ENCODE measurements around the gene PEX3. TPM values are rescaled to one million over a fixed set of nuclear protein-coding genes. Genes with fewer than 3 reads are reported as not detected.

PEX3 gene
- total and polyA plus RNA-seq, 4 donors, result 7.4 to 31.0 (median 12.5) TPM

DNA sequence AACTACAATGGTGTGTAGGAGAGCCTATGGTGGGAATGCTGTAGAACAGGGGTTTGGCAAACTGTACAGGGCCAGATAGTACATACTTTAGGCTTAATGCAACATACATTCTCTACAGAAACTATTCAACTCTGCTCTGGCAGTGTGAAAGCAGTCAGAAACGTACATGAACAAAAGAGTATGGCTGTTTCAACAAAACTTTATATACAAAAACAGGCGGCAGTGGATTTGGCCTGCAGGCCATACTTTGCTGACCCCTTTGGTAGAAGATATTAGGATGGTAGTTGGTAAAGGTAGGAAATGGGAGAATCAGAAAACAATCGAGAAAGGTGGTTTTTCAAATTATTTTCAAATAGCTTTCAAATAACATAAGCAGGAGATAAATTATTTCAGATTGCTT, 36.1 kb downstream of the PEX3 start:
- DNase-seq, result no peak
- 94% methylated on average over 3 of the region's 3 CpGs for WGBS, 2 donors
- H3K9me3 ChIP-seq (ENCODE audit: control insufficient read depth in 4 of 4, insufficient read depth in 3 of 4, low read length in 3 of 4), result no peaks in the 10 kb centered on the region
- TF ChIP-seq, protein P1, sequence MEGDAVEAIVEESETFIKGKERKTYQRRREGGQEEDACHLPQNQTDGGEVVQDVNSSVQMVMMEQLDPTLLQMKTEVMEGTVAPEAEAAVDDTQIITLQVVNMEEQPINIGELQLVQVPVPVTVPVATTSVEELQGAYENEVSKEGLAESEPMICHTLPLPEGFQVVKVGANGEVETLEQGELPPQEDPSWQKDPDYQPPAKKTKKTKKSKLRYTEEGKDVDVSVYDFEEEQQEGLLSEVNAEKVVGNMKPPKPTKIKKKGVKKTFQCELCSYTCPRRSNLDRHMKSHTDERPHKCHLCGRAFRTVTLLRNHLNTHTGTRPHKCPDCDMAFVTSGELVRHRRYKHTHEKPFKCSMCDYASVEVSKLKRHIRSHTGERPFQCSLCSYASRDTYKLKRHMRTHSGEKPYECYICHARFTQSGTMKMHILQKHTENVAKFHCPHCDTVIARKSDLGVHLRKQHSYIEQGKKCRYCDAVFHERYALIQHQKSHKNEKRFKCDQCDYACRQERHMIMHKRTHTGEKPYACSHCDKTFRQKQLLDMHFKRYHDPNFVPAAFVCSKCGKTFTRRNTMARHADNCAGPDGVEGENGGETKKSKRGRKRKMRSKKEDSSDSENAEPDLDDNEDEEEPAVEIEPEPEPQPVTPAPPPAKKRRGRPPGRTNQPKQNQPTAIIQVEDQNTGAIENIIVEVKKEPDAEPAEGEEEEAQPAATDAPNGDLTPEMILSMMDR (IDR thresholded peaks at IDR 0.05; ENCODE audit: control extremely low read depth, extremely low read depth), result no peak
- no peak overlapping the region for H3K27ac ChIP-seq (ENCODE audit: low read depth in 1 of 2, low read length in 1 of 2)
- no peaks in the 10 kb centered on the region for H3K4me1 ChIP-seq (ENCODE audit: control insufficient read depth in 5 of 5, insufficient read depth in 5 of 5, low read length in 5 of 5)
- H3K27me3 ChIP-seq (ENCODE audit: control insufficient read depth in 3 of 3, insufficient read depth in 3 of 3, low read length in 2 of 3), result no peaks in the 10 kb centered on the region
- ATAC-seq (ENCODE audit: insufficient read depth, low FRiP score), result no peak
- no peak overlapping the region for H3K9ac ChIP-seq (ENCODE audit: insufficient read depth in 1 of 2, low read length in 2 of 2)
- H3K36me3 ChIP-seq (ENCODE audit: control insufficient read depth in 4 of 4, insufficient read depth in 4 of 4, low read length in 4 of 4), result peaks cover 0 to 3% (median 0%) of the 10 kb centered on the region in 4 donors
- H3K4me3 ChIP-seq, result no peak overlapping the region

DNA sequence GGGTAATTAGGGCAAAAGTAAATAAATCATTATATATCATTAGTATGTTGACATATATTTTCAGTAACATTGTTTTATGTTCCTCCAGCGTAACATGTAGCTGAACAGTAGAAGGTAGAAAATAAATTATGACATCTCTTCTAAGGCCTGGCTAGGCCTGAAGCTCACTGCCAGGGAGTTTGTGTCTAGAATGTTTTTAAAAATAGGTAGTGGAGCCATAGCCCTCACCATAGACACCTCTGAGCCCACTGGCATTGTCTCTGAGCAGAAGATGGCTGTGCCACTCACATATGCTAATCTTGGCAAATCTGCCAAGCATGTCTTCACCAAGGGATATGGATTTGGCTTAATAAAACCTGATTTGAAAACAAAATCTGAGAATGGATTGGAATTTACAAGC, 39.6 kb downstream of the PEX3 start:
- DNase-seq (no peak), ATAC-seq (ENCODE audit: insufficient read depth, low FRiP score) (no peak)
- Histone ChIP-seq H3K36me3 (ENCODE audit: control insufficient read depth in 4 of 4, insufficient read depth in 4 of 4, low read length in 4 of 4) (peaks cover 1 to 6% (median 4%) of the 10 kb centered on the region in 4 donors), H3K4me1 (ENCODE audit: control insufficient read depth in 5 of 5, insufficient read depth in 5 of 5, low read length in 5 of 5) (no peaks in the 10 kb centered on the region), H3K27me3 (ENCODE audit: control insufficient read depth in 3 of 3, insufficient read depth in 3 of 3, low read length in 2 of 3) (no peaks in the 10 kb centered on the region), H3K9me3 (ENCODE audit: control insufficient read depth in 4 of 4, insufficient read depth in 3 of 4, low read length in 3 of 4) (no peaks in the 10 kb centered on the region), H3K27ac (ENCODE audit: low read depth in 1 of 2, low read length in 1 of 2) (no peak overlapping the region), H3K4me3 (no peak overlapping the region), H3K9ac (ENCODE audit: insufficient read depth in 1 of 2, low read length in 2 of 2) (no peak overlapping the region)
- 97 to 99% methylated on average over 1 of the region's 1 CpG for whole genome bisulfite sequencing, 2 donors
- TF ChIP-seq, protein P1 (IDR thresholded peaks at IDR 0.05; ENCODE audit: control extremely low read depth, extremely low read depth), result no peak

DNA sequence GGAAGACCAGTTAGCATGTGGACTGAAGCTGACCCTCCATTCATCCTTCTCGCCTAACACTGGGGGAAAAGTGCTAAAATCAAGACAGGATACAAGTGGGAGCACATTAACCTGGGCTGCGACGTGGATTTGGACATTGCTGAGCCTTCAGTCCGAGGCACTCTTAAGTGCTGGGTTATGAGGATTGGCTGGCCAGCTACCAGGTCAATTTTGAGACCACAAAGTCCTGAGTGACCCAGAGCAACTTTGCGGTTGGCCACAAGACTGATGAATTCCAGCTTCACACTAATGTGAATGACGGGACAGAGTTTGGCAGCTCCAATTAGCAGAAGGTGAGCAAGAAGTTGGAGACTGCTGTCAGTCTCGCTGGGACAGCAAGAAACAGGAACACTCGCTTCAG, 40.2 kb downstream of the PEX3 start:
- Histone ChIP-seq H3K36me3 (ENCODE audit: control insufficient read depth in 4 of 4, insufficient read depth in 4 of 4, low read length in 4 of 4) (peaks cover 2 to 11% (median 6%) of the 10 kb centered on the region in 4 donors), H3K9ac (ENCODE audit: insufficient read depth in 1 of 2, low read length in 2 of 2) (no peak overlapping the region), H3K9me3 (ENCODE audit: control insufficient read depth in 4 of 4, insufficient read depth in 3 of 4, low read length in 3 of 4) (no peaks in the 10 kb centered on the region), H3K4me1 (ENCODE audit: control insufficient read depth in 5 of 5, insufficient read depth in 5 of 5, low read length in 5 of 5) (no peaks in the 10 kb centered on the region), H3K27me3 (ENCODE audit: control insufficient read depth in 3 of 3, insufficient read depth in 3 of 3, low read length in 2 of 3) (no peaks in the 10 kb centered on the region), H3K27ac (ENCODE audit: low read depth in 1 of 2, low read length in 1 of 2) (no peak overlapping the region), H3K4me3 (no peak overlapping the region)
- ATAC-seq (ENCODE audit: insufficient read depth, low FRiP score) (no peak), DNase-seq (no peak)
- TF ChIP-seq, protein P1 (IDR thresholded peaks at IDR 0.05; ENCODE audit: control extremely low read depth, extremely low read depth), result no peak
- 96% methylated on average over 8 of the region's 8 CpGs for WGBS, 2 donors

DNA sequence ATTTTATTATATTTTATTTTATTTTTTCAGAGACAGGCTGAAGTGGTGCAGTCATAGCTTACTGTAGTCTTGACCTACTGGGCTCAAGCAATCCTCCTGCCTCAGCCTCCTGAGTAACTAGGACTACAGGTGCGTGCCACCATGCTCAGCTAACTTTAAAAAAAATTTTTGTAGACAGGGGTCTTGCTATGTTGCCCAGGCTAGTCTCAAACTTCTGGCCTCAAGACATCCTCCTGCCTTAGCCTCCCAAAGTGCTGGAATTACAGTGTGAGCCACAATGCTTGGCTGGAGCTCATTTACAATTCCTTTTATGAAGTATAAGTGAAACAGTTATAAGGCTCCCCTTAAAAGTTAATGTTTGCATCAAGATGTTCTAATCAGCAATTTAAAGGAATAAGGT, 46.4 kb downstream of the PEX3 start:
- WGBS, 2 donors, result 100% methylated on average over 1 of the region's 1 CpG

More for the DNA sequence above, 46.4 kb downstream of the PEX3 start:
- Histone ChIP-seq H3K36me3 (ENCODE audit: control insufficient read depth in 4 of 4, insufficient read depth in 4 of 4, low read length in 4 of 4) (peaks cover 10 to 40% (median 20%) of the 10 kb centered on the region in 4 donors), H3K9me3 (ENCODE audit: control insufficient read depth in 4 of 4, insufficient read depth in 3 of 4, low read length in 3 of 4) (no peaks in the 10 kb centered on the region), H3K9ac (ENCODE audit: insufficient read depth in 1 of 2, low read length in 2 of 2) (no peak overlapping the region), H3K27ac (ENCODE audit: low read depth in 1 of 2, low read length in 1 of 2) (no peak overlapping the region), H3K27me3 (ENCODE audit: control insufficient read depth in 3 of 3, insufficient read depth in 3 of 3, low read length in 2 of 3) (no peaks in the 10 kb centered on the region), H3K4me1 (ENCODE audit: control insufficient read depth in 5 of 5, insufficient read depth in 5 of 5, low read length in 5 of 5) (no peaks in the 10 kb centered on the region), H3K4me3 (no peak overlapping the region)
- TF ChIP-seq, protein P1 (IDR thresholded peaks at IDR 0.05; ENCODE audit: control extremely low read depth, extremely low read depth), result no peak
- ATAC-seq (ENCODE audit: insufficient read depth, low FRiP score) (no peak), DNase-seq (no peak)

All from lung (tissue), 12 donors.